ENCODE measurements around the gene FZD8.
A peak's percentile ranks its signal among the peaks of the same experiment; 100 is the strongest.

Gene FZD8

GRCh38 chr10:35641676-35642034 lies 441 bp downstream of the FZD8 start:
- peak overlapping the region; percentile 58 for H3K4me3 ChIP-seq (ENCODE audit: low read depth, low read length)
- no peak for TF ChIP-seq CTCF (IDR thresholded peaks at IDR 0.05; ENCODE audit: low read depth, low read length)
- DNase-seq (ENCODE audit: low read depth, low spot score) = no peak
- in situ Hi-C loops (cut with HindIII; ENCODE audit: low sequenced_read_pairs) = no loop called here

- DNase-seq (ENCODE audit: low read depth, low spot score) = peak; percentile 86
- in situ Hi-C loops (cut with HindIII; ENCODE audit: low sequenced_read_pairs) = no loop called here
- no peak for TF ChIP-seq CTCF (IDR thresholded peaks at IDR 0.05; ENCODE audit: low read depth, low read length)
- peak overlapping the region; percentile 58 for H3K4me3 ChIP-seq (ENCODE audit: low read depth, low read length)
These were observed 983 bp downstream of the FZD8 start for GRCh38 chr10:35640951-35641675.

GRCh38 chr10:35640474-35640873 lies 1.6 kb downstream of the FZD8 start:
- TF ChIP-seq CTCF (IDR thresholded peaks at IDR 0.05; ENCODE audit: low read depth, low read length) = peak; percentile 37
- in situ Hi-C loops (cut with HindIII; ENCODE audit: low sequenced_read_pairs) = no loop called here
- peak overlapping the region; percentile 58 for H3K4me3 ChIP-seq (ENCODE audit: low read depth, low read length)
- DNase-seq (ENCODE audit: low read depth, low spot score) = peak; percentile 66

- H3K4me3 ChIP-seq (ENCODE audit: low read depth, low read length) = peak overlapping the region; percentile 58
- peak; percentile 45 for TF ChIP-seq CTCF (IDR thresholded peaks at IDR 0.05; ENCODE audit: low read depth, low read length)
- peak; percentile 54 for DNase-seq (ENCODE audit: low read depth, low spot score)
- in situ Hi-C loops (cut with HindIII; ENCODE audit: low sequenced_read_pairs) = no loop called here
These were observed 2.2 kb downstream of the FZD8 start for GRCh38 chr10:35639728-35640401.

- no peak for DNase-seq (ENCODE audit: low read depth, low spot score)
- no peak for TF ChIP-seq CTCF (IDR thresholded peaks at IDR 0.05; ENCODE audit: low read depth, low read length)
- in situ Hi-C loops (cut with HindIII; ENCODE audit: low sequenced_read_pairs) = no loop called here
- peak overlapping the region; percentile 58 for H3K4me3 ChIP-seq (ENCODE audit: low read depth, low read length)
These were observed 2.9 kb downstream of the FZD8 start for GRCh38 chr10:35639021-35639727.

- TF ChIP-seq CTCF (IDR thresholded peaks at IDR 0.05; ENCODE audit: low read depth, low read length) = no peak
- in situ Hi-C loops (cut with HindIII; ENCODE audit: low sequenced_read_pairs) = no loop called here
- no peak overlapping the region for H3K4me3 ChIP-seq (ENCODE audit: low read depth, low read length)
- DNase-seq (ENCODE audit: low read depth, low spot score) = no peak
These were observed 4.0 kb downstream of the FZD8 start for GRCh38 chr10:35638101-35638500.
